Measurements from ENCODE around the gene ESRRA.
"Not testable (repeated sequence)": the region's sequence is repeated elsewhere in the genome, so short reads cannot be mapped to it uniquely, and the experiment has no call there.

- not testable (repeated sequence) for TF ChIP-seq CTCF (IDR thresholded peaks at IDR 0.05; ENCODE audit: poor library complexity, severe bottlenecking); POLR2AphosphoS5 (IDR thresholded peaks at IDR 0.05)
Measured at GRCh38 chr11:64323984-64324383, 18.7 kb downstream of the ESRRA start.
